Caco-2 (cell line): ENCODE data around the gene FAM89A. TPM values are rescaled to one million over a fixed set of nuclear protein-coding genes. Genes with fewer than 3 reads are reported as not detected.

Experiments used
- BruUV-seq: library from RNA; stranded (reverse); fragments of 400-500 nt; replicated peaks from 2 replicates; lab custom pipeline; 2021; lab: Mats Ljungman, UMichigan
- CTCF ChIA-PET: fragments of 300-600 bp; sonication (Branson Sonifier 250); formaldehyde crosslinking; loops from one replicate; lab custom pipeline; 2022; ENCODE audit warnings: antibody characterized with exemption; lab: Charles Lee
- POLR2A ChIA-PET: fragments of 300-600 bp; sonication (Branson Sonifier 250); formaldehyde crosslinking; loops from one replicate; lab custom pipeline; 2022; ENCODE audit warnings: antibody characterized with exemption; lab: Charles Lee
- DNase-seq, 2 experiments: peaks; one replicate each; pipeline versions ENCODE4 v3.0.0 to v3.0.0-alpha.2; 2020 to 2022
- H3K27me3 ChIP-seq: replicated peaks from 2 replicates; pipeline ENCODE4 v1.6.0; 2011; ENCODE audit warnings: low read length; ENCODE audit not compliant: control insufficient read depth, insufficient read depth
- H3K36me3 ChIP-seq: 2 replicates; pipeline ENCODE4 v1.5.1; 2011; ENCODE audit warnings: low read length; ENCODE audit not compliant: control insufficient read depth, insufficient read depth
- H3K4me1 ChIP-seq: fragments of 250-450 bp; sonication (Bioruptor Pico); 2 replicates; pipeline ENCODE4 v1.5.1; 2020; ENCODE audit warnings: mild to moderate bottlenecking
- H3K4me3 ChIP-seq: 2 replicates; pipeline ENCODE4 v1.5.1; 2011; ENCODE audit warnings: low read depth, mild to moderate bottlenecking, control low read depth, low read length
- H3K9me3 ChIP-seq: fragments of 250-450 bp; sonication (Bioruptor Pico); 2 replicates; pipeline ENCODE4 v1.5.1; 2020; ENCODE audit warnings: mild to moderate bottlenecking, moderate library complexity
- H3K27ac Mint-ChIP-seq: one replicate; pipeline ENCODE4 v1.8.0; 2022; ENCODE audit warnings: mixed read lengths; ENCODE audit not compliant: unreplicated experiment
- H3K27me3 Mint-ChIP-seq: one replicate; pipeline ENCODE4 v1.8.0; 2022; ENCODE audit warnings: mixed read lengths; ENCODE audit not compliant: insufficient read depth, unreplicated experiment
- H3K36me3 Mint-ChIP-seq: one replicate; pipeline ENCODE4 v1.8.0; 2022; ENCODE audit warnings: mild to moderate bottlenecking, mixed read lengths; ENCODE audit not compliant: insufficient read depth, unreplicated experiment
- H3K4me1 Mint-ChIP-seq: one replicate; pipeline ENCODE4 v1.8.0; 2022; ENCODE audit warnings: low read depth, mixed read lengths; ENCODE audit not compliant: unreplicated experiment
- H3K4me3 Mint-ChIP-seq: one replicate; pipeline ENCODE4 v1.8.0; 2022; ENCODE audit warnings: mild to moderate bottlenecking, moderate library complexity, mixed read lengths; ENCODE audit not compliant: unreplicated experiment
- H3K9me3 Mint-ChIP-seq: one replicate; pipeline ENCODE4 v1.8.0; 2022; ENCODE audit warnings: mixed read lengths; ENCODE audit not compliant: unreplicated experiment
- intact Hi-C: fragments of 100-400 bp; cut with micrococcal nuclease; formaldehyde crosslinking; loops from one replicate; pipeline ENCODE4 v1.10.0; 2022; ENCODE audit not compliant: unreplicated experiment
- total RNA-seq: library from RNA; stranded (reverse); gene quantifications from 2 replicates; pipeline ENCODE4 v1.2.3, GENCODE V29; 2022
- TF ChIP-seq, protein P1 (sequence below), 2 experiments: fragments of 200-600 bp in 1 of 2; IDR thresholded peaks; 1 replicate in 1 of 2; 2 replicates in 1 of 2; pipeline versions ENCODE4 v1.5.1 to v1.8.0; 2011 to 2022; ENCODE audit warnings: antibody characterized with exemption in 1 of 2, control low read depth in 1 of 2, inconsistent platforms in 1 of 2, low read depth in 1 of 2, low read length in 1 of 2, mild to moderate bottlenecking in 1 of 2, moderate library complexity in 1 of 2; ENCODE audit not compliant: insufficient read depth in 1 of 2, severe bottlenecking in 1 of 2, unreplicated experiment in 1 of 2

Gene FAM89A
- total RNA-seq, 1 experiment from 2014 or later = 44.2 TPM

DNA sequence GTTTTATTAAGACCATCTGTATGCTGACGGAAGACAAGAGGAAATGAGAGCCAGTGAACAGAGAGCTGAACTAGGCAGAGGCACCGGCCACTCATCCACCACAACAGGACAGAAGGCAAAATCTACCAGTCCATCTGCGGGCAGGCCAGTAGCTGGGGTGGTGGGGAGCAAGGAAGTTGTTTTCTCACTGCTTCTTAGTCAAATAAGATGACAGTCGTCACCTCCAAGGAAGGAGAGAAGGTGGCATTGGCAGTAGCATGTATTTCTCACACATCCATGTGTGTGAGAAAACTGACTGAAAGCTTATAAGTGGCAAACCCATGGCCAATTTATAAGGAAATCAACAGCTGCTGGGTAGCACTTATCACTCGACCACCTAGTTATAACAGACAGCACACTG is 69.6 kb downstream of the FAM89A start:
- peaks cover 36% of the 10 kb centered on the region for H3K4me1 Mint-ChIP-seq
- intact Hi-C loops = no loop called here
- ChIA-PET POLR2A (interaction anchor here (0.7 kb wide), 2 partner anchors 29 to 237 kb away, joined by 7 to 11 read pairs; no protein-coding TSS in a partner anchor), CTCF (no interaction called here)
- H3K9me3 ChIP-seq = 0 out of 2 replicates have a peak, but pooled peaks cover 3% of the 10 kb centered on the region
- H3K36me3 Mint-ChIP-seq = peaks cover 7% of the 10 kb centered on the region
- no TSS peak for BruUV-seq
- peaks cover 54% of the 10 kb centered on the region for H3K4me1 ChIP-seq
- peak overlapping the region; percentile 41 for H3K27ac Mint-ChIP-seq
- peaks cover 2% of the 10 kb centered on the region for H3K36me3 ChIP-seq
- no peaks in the 10 kb centered on the region for H3K27me3 ChIP-seq
- no peak for DNase-seq
- H3K27me3 Mint-ChIP-seq = no peaks in the 10 kb centered on the region
- no peak overlapping the region for H3K4me3 Mint-ChIP-seq
- no peaks in the 10 kb centered on the region for H3K9me3 Mint-ChIP-seq
- TF ChIP-seq, protein P1, sequence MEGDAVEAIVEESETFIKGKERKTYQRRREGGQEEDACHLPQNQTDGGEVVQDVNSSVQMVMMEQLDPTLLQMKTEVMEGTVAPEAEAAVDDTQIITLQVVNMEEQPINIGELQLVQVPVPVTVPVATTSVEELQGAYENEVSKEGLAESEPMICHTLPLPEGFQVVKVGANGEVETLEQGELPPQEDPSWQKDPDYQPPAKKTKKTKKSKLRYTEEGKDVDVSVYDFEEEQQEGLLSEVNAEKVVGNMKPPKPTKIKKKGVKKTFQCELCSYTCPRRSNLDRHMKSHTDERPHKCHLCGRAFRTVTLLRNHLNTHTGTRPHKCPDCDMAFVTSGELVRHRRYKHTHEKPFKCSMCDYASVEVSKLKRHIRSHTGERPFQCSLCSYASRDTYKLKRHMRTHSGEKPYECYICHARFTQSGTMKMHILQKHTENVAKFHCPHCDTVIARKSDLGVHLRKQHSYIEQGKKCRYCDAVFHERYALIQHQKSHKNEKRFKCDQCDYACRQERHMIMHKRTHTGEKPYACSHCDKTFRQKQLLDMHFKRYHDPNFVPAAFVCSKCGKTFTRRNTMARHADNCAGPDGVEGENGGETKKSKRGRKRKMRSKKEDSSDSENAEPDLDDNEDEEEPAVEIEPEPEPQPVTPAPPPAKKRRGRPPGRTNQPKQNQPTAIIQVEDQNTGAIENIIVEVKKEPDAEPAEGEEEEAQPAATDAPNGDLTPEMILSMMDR (IDR thresholded peaks at IDR 0.05; ENCODE audit: insufficient read depth in 1 of 2, low read depth in 1 of 2, low read length in 1 of 2, severe bottlenecking in 1 of 2, unreplicated experiment in 1 of 2) = no peak
- no peak overlapping the region for H3K4me3 ChIP-seq

Other genes with a start within 250 kb of the FAM89A start
- 80.1 and 92.2 TPM in 2 replicates for gene C1orf198, start 171.7 kb downstream of the FAM89A start, total RNA-seq
- gene TTC13, start 61.4 kb downstream of the FAM89A start, total RNA-seq = 55.8 and 57.6 TPM in 2 replicates
- gene ARV1, start 61.2 kb downstream of the FAM89A start, total RNA-seq = 8.6 and 9.8 TPM in 2 replicates
- gene TRIM67, start 121.8 kb upstream of the FAM89A start, total RNA-seq = 0.54 and 0.58 TPM in 2 replicates
- gene GNPAT, start 201.0 kb upstream of the FAM89A start, total RNA-seq = 64.4 and 72.8 TPM in 2 replicates